ENCODE measurements around the gene TFPT.

GRCh38 chr19:54115109-54116063 is at the start of gene TFPT, which contains the start of gene PRPF31:
- TF ChIP-seq CTCF (IDR thresholded peaks at IDR 0.05) = no peak
- no peak for TF ChIP-seq POLR2A (IDR thresholded peaks at IDR 0.05)
